Caco-2 (cell line): ENCODE results near the gene TRNP1. TPM values are rescaled to one million over a fixed set of nuclear protein-coding genes. Genes with fewer than 3 reads are reported as not detected.

ENCODE experiments used
- BruUV-seq: library from RNA; stranded (reverse); fragments of 400-500 nt; replicated peaks from 2 replicates; lab custom pipeline; 2021; lab: Mats Ljungman, UMichigan
- CTCF ChIA-PET: fragments of 300-600 bp; sonication (Branson Sonifier 250); formaldehyde crosslinking; loops from one replicate; lab custom pipeline; 2022; ENCODE audit warnings: antibody characterized with exemption; lab: Charles Lee
- POLR2A ChIA-PET: fragments of 300-600 bp; sonication (Branson Sonifier 250); formaldehyde crosslinking; loops from one replicate; lab custom pipeline; 2022; ENCODE audit warnings: antibody characterized with exemption; lab: Charles Lee
- DNase-seq, 2 experiments: peaks; one replicate each; pipeline versions ENCODE4 v3.0.0 to v3.0.0-alpha.2; 2020 to 2022
- H3K27me3 ChIP-seq: replicated peaks from 2 replicates; pipeline ENCODE4 v1.6.0; 2011; ENCODE audit warnings: low read length; ENCODE audit not compliant: control insufficient read depth, insufficient read depth
- H3K36me3 ChIP-seq: 2 replicates; pipeline ENCODE4 v1.5.1; 2011; ENCODE audit warnings: low read length; ENCODE audit not compliant: control insufficient read depth, insufficient read depth
- H3K4me1 ChIP-seq: fragments of 250-450 bp; sonication (Bioruptor Pico); 2 replicates; pipeline ENCODE4 v1.5.1; 2020; ENCODE audit warnings: mild to moderate bottlenecking
- H3K4me3 ChIP-seq: 2 replicates; pipeline ENCODE4 v1.5.1; 2011; ENCODE audit warnings: low read depth, mild to moderate bottlenecking, control low read depth, low read length
- H3K9me3 ChIP-seq: fragments of 250-450 bp; sonication (Bioruptor Pico); 2 replicates; pipeline ENCODE4 v1.5.1; 2020; ENCODE audit warnings: mild to moderate bottlenecking, moderate library complexity
- H3K27ac Mint-ChIP-seq: one replicate; pipeline ENCODE4 v1.8.0; 2022; ENCODE audit warnings: mixed read lengths; ENCODE audit not compliant: unreplicated experiment
- H3K27me3 Mint-ChIP-seq: one replicate; pipeline ENCODE4 v1.8.0; 2022; ENCODE audit warnings: mixed read lengths; ENCODE audit not compliant: insufficient read depth, unreplicated experiment
- H3K36me3 Mint-ChIP-seq: one replicate; pipeline ENCODE4 v1.8.0; 2022; ENCODE audit warnings: mild to moderate bottlenecking, mixed read lengths; ENCODE audit not compliant: insufficient read depth, unreplicated experiment
- H3K4me1 Mint-ChIP-seq: one replicate; pipeline ENCODE4 v1.8.0; 2022; ENCODE audit warnings: low read depth, mixed read lengths; ENCODE audit not compliant: unreplicated experiment
- H3K4me3 Mint-ChIP-seq: one replicate; pipeline ENCODE4 v1.8.0; 2022; ENCODE audit warnings: mild to moderate bottlenecking, moderate library complexity, mixed read lengths; ENCODE audit not compliant: unreplicated experiment
- H3K9me3 Mint-ChIP-seq: one replicate; pipeline ENCODE4 v1.8.0; 2022; ENCODE audit warnings: mixed read lengths; ENCODE audit not compliant: unreplicated experiment
- intact Hi-C: fragments of 100-400 bp; cut with micrococcal nuclease; formaldehyde crosslinking; loops from one replicate; pipeline ENCODE4 v1.10.0; 2022; ENCODE audit not compliant: unreplicated experiment
- total RNA-seq: library from RNA; stranded (reverse); gene quantifications from 2 replicates; pipeline ENCODE4 v1.2.3, GENCODE V29; 2022
- TF ChIP-seq, protein P1 (sequence below), 2 experiments: fragments of 200-600 bp in 1 of 2; IDR thresholded peaks; 1 replicate in 1 of 2; 2 replicates in 1 of 2; pipeline versions ENCODE4 v1.5.1 to v1.8.0; 2011 to 2022; ENCODE audit warnings: antibody characterized with exemption in 1 of 2, control low read depth in 1 of 2, inconsistent platforms in 1 of 2, low read depth in 1 of 2, low read length in 1 of 2, mild to moderate bottlenecking in 1 of 2, moderate library complexity in 1 of 2; ENCODE audit not compliant: insufficient read depth in 1 of 2, severe bottlenecking in 1 of 2, unreplicated experiment in 1 of 2

Gene TRNP1
- total RNA-seq, 1 experiment from 2014 or later, result 23.6 TPM

DNA sequence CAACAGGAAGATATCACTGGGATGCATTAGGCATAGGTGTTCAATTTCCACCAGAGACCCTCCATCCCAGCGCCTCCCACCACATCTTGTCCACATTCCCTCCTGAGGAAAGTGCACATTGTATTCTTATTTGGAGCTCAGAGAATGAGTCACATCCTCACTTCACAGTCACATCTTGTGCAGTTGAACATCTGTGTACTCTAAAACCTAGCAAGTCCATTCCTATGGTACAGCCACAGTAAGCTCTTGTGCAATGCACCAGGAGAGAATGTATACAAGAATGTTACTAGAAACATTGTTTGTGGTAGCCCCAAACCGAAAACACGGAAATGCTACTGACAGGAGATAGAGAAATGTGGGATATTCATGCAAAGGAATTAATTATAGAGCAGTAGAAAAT lies 31.7 kb upstream of the TRNP1 start:
- Histone ChIP-seq H3K27me3 (no peaks in the 10 kb centered on the region), H3K9me3 (no peaks in the 10 kb centered on the region), H3K36me3 (no peaks in the 10 kb centered on the region), H3K4me1 (0 out of 2 replicates have a peak, but pooled peaks cover 2% of the 10 kb centered on the region), H3K4me3 (no peak overlapping the region)
- Mint-ChIP-seq H3K4me3 (no peak overlapping the region), H3K4me1 (no peaks in the 10 kb centered on the region), H3K27ac (no peak overlapping the region), H3K9me3 (no peaks in the 10 kb centered on the region), H3K36me3 (peaks cover 6% of the 10 kb centered on the region), H3K27me3 (no peaks in the 10 kb centered on the region)
- intact Hi-C loops, result no loop called here
- POLR2A ChIA-PET, result no interaction called here
- no peak for DNase-seq
- TF ChIP-seq, protein P1, sequence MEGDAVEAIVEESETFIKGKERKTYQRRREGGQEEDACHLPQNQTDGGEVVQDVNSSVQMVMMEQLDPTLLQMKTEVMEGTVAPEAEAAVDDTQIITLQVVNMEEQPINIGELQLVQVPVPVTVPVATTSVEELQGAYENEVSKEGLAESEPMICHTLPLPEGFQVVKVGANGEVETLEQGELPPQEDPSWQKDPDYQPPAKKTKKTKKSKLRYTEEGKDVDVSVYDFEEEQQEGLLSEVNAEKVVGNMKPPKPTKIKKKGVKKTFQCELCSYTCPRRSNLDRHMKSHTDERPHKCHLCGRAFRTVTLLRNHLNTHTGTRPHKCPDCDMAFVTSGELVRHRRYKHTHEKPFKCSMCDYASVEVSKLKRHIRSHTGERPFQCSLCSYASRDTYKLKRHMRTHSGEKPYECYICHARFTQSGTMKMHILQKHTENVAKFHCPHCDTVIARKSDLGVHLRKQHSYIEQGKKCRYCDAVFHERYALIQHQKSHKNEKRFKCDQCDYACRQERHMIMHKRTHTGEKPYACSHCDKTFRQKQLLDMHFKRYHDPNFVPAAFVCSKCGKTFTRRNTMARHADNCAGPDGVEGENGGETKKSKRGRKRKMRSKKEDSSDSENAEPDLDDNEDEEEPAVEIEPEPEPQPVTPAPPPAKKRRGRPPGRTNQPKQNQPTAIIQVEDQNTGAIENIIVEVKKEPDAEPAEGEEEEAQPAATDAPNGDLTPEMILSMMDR (IDR thresholded peaks at IDR 0.05; ENCODE audit: insufficient read depth in 1 of 2, low read depth in 1 of 2, low read length in 1 of 2, severe bottlenecking in 1 of 2, unreplicated experiment in 1 of 2), result no peak
- CTCF ChIA-PET, result no interaction called here
- no TSS peak for BruUV-seq

- Mint-ChIP-seq H3K4me3 (no peak overlapping the region), H3K27me3 (no peaks in the 10 kb centered on the region), H3K4me1 (peaks cover 2% of the 10 kb centered on the region), H3K27ac (no peak overlapping the region), H3K36me3 (peaks cover 6% of the 10 kb centered on the region), H3K9me3 (no peaks in the 10 kb centered on the region)
- no peak overlapping the region for H3K4me3 ChIP-seq
- no TSS peak for BruUV-seq
- TF ChIP-seq, protein P1 (IDR thresholded peaks at IDR 0.05; ENCODE audit: insufficient read depth in 1 of 2, low read depth in 1 of 2, low read length in 1 of 2, severe bottlenecking in 1 of 2, unreplicated experiment in 1 of 2), result no peak
- CTCF ChIA-PET, result no interaction called here
- POLR2A ChIA-PET, result no interaction called here
- no peaks in the 10 kb centered on the region for H3K9me3 ChIP-seq
- H3K27me3 ChIP-seq, result no peaks in the 10 kb centered on the region
- intact Hi-C loops, result no loop called here
- DNase-seq, result no peak
- H3K4me1 ChIP-seq, result 0 out of 2 replicates have a peak, but pooled peaks cover 2% of the 10 kb centered on the region
- H3K36me3 ChIP-seq, result no peaks in the 10 kb centered on the region
Observed at GRCh38 chr1:26965213-26965612, 28.3 kb upstream of the TRNP1 start.

DNA sequence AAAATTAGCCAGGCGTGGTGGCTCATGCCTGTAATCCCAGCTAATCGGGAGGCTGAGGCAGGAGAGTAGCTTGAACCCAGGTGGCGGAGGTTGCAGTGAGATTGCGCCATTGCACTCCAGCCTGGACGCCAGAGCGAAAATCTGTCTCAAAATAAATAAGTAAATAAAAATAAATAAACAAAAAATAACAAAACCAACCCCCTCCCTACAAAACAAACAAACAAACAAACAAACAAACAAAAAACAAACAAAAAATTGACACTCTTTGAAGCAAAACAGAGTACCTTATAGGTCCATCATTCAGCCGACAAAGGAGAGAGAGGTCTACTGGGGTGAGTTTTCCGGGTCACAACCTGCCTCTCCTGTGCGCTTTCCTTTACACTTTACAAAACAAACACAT lies 27.9 kb upstream of the TRNP1 start:
- BruUV-seq, result no TSS peak
- Mint-ChIP-seq H3K9me3 (no peaks in the 10 kb centered on the region), H3K27ac (no peak overlapping the region), H3K4me3 (no peak overlapping the region), H3K27me3 (no peaks in the 10 kb centered on the region), H3K36me3 (peaks cover 3% of the 10 kb centered on the region), H3K4me1 (peaks cover 6% of the 10 kb centered on the region)
- 0 out of 2 replicates have a peak, but pooled peaks cover 2% of the 10 kb centered on the region for H3K4me1 ChIP-seq
- TF ChIP-seq, protein P1 (IDR thresholded peaks at IDR 0.05; ENCODE audit: insufficient read depth in 1 of 2, low read depth in 1 of 2, low read length in 1 of 2, severe bottlenecking in 1 of 2, unreplicated experiment in 1 of 2), result no peak
- no peaks in the 10 kb centered on the region for H3K36me3 ChIP-seq
- no peak overlapping the region for H3K4me3 ChIP-seq
- ChIA-PET CTCF (no interaction called here), POLR2A (no interaction called here)
- no peak for DNase-seq
- H3K27me3 ChIP-seq, result no peaks in the 10 kb centered on the region
- H3K9me3 ChIP-seq, result no peaks in the 10 kb centered on the region
- intact Hi-C loops, result loop anchor here (2.0 kb wide), 3 partner anchors 25 to 131 kb away; no protein-coding TSS in a partner anchor
